Fibroblast of villous mesenchyme (primary cell): ENCODE measurements around the gene SLC6A3. TPM values are rescaled to one million over a fixed set of nuclear protein-coding genes. Genes with fewer than 3 reads are reported as not detected.
"Not testable (repeated sequence)": the region's sequence is repeated elsewhere in the genome, so short reads cannot be mapped to it uniquely, and the experiment has no call there.

Experiments
- DNase-seq: peaks from one replicate; pipeline ENCODE4 v3.0.0-alpha.2; 2010; ENCODE audit warnings: low read depth
- H3K4me3 ChIP-seq: 2 replicates; pipeline ENCODE4 v1.5.1; 2011; ENCODE audit warnings: low read depth, mild to moderate bottlenecking, low read length
- CTCF ChIP-seq: IDR thresholded peaks from 2 replicates; pipeline ENCODE4 v1.5.1; 2012; ENCODE audit warnings: low read depth, mild to moderate bottlenecking, low read length; ENCODE audit not compliant: insufficient read depth
- total RNA-seq: library from RNA; depleted of rRNA; stranded (reverse); fragments of >200 nt; gene quantifications from 2 replicates; pipeline ENCODE4 v1.2.3, GENCODE V29; 2012

The SLC6A3 gene
- total RNA-seq, 1 donor, result not detected

GRCh38 chr5:1478271-1479035, 33.2 kb upstream of the SLC6A3 start:
- no peak for DNase-seq
- no peak overlapping the region for H3K4me3 ChIP-seq
- no peak for TF ChIP-seq CTCF

DNA sequence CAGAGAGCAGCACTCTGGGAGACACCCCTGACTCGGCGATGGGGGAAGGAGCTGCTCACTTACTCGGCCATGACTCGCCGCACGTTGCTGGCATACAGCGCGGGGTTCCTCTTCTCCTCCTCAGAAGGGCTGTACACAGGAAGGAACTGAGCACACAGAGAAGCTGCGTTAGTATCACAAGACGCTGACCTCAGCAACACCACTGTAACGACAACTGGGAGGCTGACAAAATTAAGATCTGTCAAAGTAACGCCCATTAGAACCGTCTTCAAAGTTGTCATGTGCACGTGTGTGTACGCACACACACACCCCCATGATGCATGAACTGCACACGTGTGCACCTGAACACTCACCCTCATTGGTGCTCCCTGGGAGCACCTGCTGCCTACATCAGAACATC, 32.1 kb upstream of the SLC6A3 start:
- no peak for DNase-seq
- H3K4me3 ChIP-seq, result no peak overlapping the region
- no peak for TF ChIP-seq CTCF

GRCh38 chr5:1476967-1477310, 31.7 kb upstream of the SLC6A3 start:
- no peak overlapping the region for H3K4me3 ChIP-seq
- no peak for DNase-seq
- no peak for TF ChIP-seq CTCF

DNA sequence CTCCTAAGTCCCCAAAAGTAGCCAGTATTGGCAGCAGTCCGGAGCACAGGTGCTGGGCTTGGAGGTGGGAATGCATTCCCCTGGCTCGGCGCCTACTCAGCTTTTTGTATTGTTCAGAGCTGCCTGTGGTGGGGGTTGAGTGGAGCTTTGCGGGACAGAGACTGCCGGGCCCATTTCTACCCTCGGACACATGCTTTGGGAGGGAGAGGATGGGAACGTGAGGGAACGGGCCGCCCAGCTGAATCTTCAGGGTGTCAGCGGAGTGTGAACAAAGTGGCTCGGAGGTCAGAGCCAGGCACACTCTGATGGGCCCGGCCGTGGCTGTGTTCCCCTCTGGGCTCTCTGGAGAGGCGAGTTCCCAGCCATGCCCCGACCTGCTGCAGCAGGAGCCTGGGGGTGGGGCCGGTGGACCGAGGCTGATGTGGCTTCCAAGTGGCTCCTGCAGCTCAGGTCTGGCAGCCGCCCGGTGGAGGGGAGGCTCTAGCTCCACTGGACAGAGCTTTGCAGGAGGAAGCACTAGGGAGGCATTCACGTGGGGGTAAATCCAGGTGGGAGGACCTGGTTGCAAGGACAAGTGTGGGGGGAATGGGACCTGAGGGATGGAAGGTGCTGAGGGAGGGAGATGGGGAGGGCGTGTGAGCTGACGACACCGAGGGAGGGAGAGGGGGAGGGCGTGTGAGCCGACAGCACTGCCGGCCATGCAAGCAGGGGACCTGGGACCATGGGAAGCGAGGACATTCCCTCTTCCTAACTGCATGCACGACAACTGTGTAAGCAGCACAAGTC, 31.1 kb upstream of the SLC6A3 start:
- no peak overlapping the region for H3K4me3 ChIP-seq
- no peak for TF ChIP-seq CTCF
- DNase-seq, result no peak

GRCh38 chr5:1475544-1475900, 30.3 kb upstream of the SLC6A3 start:
- DNase-seq, H3K4me3 ChIP-seq: not testable (repeated sequence)

DNA sequence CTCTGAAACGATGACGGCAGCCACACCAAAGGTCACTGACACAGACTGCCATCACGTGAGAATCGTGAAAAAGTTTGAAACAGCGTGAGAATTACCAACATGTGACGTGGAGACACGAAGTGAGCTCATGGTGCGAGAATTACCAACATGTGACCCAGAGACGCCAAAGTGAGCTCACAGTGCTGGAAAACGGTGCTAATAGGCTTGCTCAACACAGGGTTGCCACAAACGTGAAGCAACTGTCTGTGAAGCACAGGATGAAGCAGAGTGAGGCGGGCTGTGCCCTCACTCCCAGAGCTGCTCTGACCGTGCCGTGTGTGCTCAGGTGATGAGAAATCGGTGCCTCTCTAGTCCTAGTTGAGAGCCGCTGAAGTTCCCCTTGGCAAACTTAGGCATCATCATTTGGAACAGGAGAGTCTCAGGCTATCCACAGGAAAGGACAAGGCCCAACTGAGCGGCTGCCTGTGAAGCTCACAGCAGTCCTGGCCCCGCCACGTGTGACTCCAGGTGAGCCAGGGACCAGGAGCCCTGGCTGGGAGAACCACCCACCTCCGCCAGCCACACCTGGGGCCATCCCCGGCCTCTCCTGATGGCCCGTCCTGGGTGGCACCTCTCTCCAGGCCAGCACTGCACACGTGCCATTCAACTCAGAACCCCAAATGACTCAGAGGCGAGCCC, 29.8 kb upstream of the SLC6A3 start:
- H3K4me3 ChIP-seq, result no peak overlapping the region
- DNase-seq, result no peak
- no peak for TF ChIP-seq CTCF

DNA sequence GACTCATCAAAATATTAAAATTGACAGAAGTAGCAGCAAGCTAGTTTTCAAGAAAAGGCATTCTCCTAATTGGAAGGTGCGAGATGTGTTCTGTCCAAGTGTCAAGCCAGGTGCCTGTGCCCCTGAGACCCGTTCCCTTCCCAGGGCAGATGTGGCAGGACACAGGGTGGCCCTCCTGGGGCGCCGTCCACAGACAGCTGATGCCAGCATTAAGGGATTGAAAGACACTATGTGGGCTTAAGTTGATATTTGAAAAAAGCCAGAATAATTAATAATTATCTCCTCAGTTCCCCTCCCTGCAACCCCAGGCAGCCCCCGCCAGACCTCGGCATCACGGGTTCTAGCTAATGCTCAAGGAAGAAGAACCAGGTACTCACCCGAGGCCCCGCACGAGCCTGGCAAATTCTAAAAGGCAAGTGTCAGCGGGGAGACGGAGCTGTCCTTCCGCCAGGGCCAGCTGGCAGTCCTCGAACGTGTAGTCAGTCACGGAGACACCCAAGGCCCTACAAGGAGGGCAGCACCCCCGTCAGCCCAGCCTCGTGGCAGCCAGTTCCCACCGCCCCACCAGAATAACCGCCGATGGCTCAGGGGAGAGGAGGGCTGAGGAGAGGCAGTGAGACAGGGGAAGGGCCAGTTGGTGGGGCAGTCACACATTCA, 29.1 kb upstream of the SLC6A3 start:
- no peak for DNase-seq
- TF ChIP-seq CTCF, result no peak
- no peak overlapping the region for H3K4me3 ChIP-seq
